Measurements from ENCODE around the gene KRT76. TPM values are rescaled to one million over a fixed set of nuclear protein-coding genes. Genes with fewer than 3 reads are reported as not detected.

Gene KRT76
- total RNA-seq, 1 donor = not detected

GRCh38 chr12:52771088-52771487, 6.1 kb downstream of the KRT76 start:
- no peak for DNase-seq (ENCODE audit: low read depth)
- TF ChIP-seq, protein P1, sequence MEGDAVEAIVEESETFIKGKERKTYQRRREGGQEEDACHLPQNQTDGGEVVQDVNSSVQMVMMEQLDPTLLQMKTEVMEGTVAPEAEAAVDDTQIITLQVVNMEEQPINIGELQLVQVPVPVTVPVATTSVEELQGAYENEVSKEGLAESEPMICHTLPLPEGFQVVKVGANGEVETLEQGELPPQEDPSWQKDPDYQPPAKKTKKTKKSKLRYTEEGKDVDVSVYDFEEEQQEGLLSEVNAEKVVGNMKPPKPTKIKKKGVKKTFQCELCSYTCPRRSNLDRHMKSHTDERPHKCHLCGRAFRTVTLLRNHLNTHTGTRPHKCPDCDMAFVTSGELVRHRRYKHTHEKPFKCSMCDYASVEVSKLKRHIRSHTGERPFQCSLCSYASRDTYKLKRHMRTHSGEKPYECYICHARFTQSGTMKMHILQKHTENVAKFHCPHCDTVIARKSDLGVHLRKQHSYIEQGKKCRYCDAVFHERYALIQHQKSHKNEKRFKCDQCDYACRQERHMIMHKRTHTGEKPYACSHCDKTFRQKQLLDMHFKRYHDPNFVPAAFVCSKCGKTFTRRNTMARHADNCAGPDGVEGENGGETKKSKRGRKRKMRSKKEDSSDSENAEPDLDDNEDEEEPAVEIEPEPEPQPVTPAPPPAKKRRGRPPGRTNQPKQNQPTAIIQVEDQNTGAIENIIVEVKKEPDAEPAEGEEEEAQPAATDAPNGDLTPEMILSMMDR (IDR thresholded peaks at IDR 0.05; ENCODE audit: insufficient read depth, low read depth, low read length) = no peak
- no peak overlapping the region for H3K4me3 ChIP-seq (ENCODE audit: low read depth, low read length)

DNA sequence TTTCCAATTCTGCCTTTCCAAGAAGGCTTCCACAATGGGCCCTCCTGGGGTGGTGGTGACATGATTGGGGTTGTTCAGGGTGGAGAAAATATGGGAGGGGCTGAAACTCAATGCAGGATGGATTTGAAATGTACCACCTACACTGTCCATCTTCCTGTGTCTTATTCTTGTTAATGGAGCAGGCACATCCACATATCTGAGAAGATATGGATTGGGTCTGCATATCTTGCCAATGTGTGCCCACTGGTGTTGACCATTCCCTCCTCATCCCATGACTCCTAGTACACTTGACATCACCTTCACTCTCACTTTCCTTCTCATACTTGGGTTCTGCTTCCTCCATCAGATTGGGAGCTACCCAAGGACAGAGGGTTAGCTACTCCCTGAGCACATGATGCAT, 7.2 kb downstream of the KRT76 start:
- TF ChIP-seq, protein P1 (IDR thresholded peaks at IDR 0.05; ENCODE audit: insufficient read depth, low read depth, low read length) = no peak
- no peak for DNase-seq (ENCODE audit: low read depth)
- H3K4me3 ChIP-seq (ENCODE audit: low read depth, low read length) = no peak overlapping the region

DNA sequence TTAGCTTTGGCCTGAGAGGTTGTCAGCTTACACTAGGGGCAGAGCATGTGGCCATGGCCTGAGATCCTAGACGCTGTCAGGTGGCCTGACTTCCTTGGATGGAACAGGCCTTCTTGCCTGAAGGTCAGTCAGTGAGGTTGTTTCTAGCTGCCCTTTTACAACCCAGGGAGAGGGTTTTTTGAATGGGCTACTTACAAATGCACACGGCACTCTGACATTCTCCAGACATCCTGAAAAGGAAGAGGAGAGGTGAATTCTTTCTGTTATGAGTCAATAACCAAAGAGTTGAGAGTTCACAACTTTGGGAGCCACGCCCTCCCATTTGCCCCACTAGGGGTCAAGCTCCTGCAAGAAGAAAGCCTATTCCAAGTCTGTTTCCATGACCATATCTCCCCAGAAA, 7.8 kb downstream of the KRT76 start:
- peak; percentile 2 for DNase-seq (ENCODE audit: low read depth)
- TF ChIP-seq, protein P1 (IDR thresholded peaks at IDR 0.05; ENCODE audit: insufficient read depth, low read depth, low read length) = no peak
- no peak overlapping the region for H3K4me3 ChIP-seq (ENCODE audit: low read depth, low read length)

DNA sequence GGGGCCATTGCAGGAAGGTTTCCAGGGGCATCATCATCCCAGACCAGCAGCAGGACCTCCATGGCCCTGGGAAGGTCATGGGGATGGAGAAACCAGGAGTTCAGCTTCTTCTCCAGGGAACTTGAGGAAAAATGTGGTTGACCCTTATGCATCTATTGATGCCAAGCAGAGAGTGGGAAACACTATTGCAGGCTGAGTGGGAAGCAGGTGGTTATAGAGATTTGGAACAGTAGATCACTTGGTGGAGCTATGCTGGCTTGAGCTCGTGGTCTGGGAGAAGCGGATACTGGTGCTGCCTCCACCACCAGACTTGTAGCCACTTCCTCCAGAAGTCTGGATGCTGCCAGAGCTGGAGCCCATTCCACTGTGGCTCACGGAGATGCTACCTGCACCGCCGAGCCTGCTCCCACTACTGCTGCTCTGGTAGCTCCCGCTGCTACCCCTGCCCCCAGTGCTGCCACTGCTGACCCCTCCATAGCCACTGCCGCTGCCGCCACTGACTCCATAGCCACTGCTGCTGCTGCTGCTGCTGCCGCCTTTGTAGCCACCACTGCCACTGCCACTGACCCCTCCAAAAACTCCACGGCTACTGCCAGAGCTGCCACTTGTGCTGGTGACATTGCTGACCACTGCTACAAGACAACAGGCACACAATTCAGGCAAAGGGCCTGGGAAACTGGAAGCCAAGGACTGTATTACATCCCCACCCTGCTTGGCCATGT, 8.5 kb downstream of the KRT76 start:
- no peak overlapping the region for H3K4me3 ChIP-seq (ENCODE audit: low read depth, low read length)
- no peak for DNase-seq (ENCODE audit: low read depth)
- TF ChIP-seq, protein P1 (IDR thresholded peaks at IDR 0.05; ENCODE audit: insufficient read depth, low read depth, low read length) = no peak

- H3K4me3 ChIP-seq (ENCODE audit: low read depth, low read length) = no peak overlapping the region
- TF ChIP-seq, protein P1 (IDR thresholded peaks at IDR 0.05; ENCODE audit: insufficient read depth, low read depth, low read length) = no peak
- DNase-seq (ENCODE audit: low read depth) = no peak
Observed at GRCh38 chr12:52767427-52767826, 9.7 kb downstream of the KRT76 start.

GRCh38 chr12:52767020-52767379, 10.1 kb downstream of the KRT76 start:
- no peak overlapping the region for H3K4me3 ChIP-seq (ENCODE audit: low read depth, low read length)
- DNase-seq (ENCODE audit: low read depth) = no peak
- TF ChIP-seq, protein P1 (IDR thresholded peaks at IDR 0.05; ENCODE audit: insufficient read depth, low read depth, low read length) = no peak

Measured in fibroblast of villous mesenchyme (primary cell).